Dermis blood vessel endothelial cell (primary cell): ENCODE data around the gene CALML6. TPM values are rescaled to one million over a fixed set of nuclear protein-coding genes. Genes with fewer than 3 reads are reported as not detected.

Experiments used
- total RNA-seq: library from RNA; depleted of rRNA; stranded (reverse); fragments of >200 nt; gene quantifications from 2 replicates; pipeline ENCODE4 v1.2.3, GENCODE V29; 2014

The CALML6 gene
- total RNA-seq, 1 donor from 2014 or later = 0.34 TPM

Other genes with a start within 250 kb of the CALML6 start
- gene SLC35E2B, start 222.5 kb upstream of the CALML6 start, total RNA-seq = 25.2 and 32.8 TPM in 2 replicates
- 8.5 and 11.7 TPM in 2 replicates for gene CDK11A, start 190.9 kb upstream of the CALML6 start, total RNA-seq
- gene NADK, start 136.8 kb upstream of the CALML6 start, total RNA-seq = 44.6 and 52.1 TPM in 2 replicates
- 87.8 and 181 TPM in 2 replicates for gene GNB1, start 24.2 kb upstream of the CALML6 start, total RNA-seq
- 0.37 TPM in 1 of 2 replicates, not detected in the other for gene TMEM52, start 4.0 kb downstream of the CALML6 start, total RNA-seq
- gene CFAP74, start 88.5 kb downstream of the CALML6 start, total RNA-seq = not detected in 2 replicates
- gene GABRD, start 104.1 kb downstream of the CALML6 start, total RNA-seq = 0.33 and 0.51 TPM in 2 replicates
- 20.6 and 22.8 TPM in 2 replicates for gene PRKCZ, start 135.2 kb downstream of the CALML6 start, total RNA-seq